Stimulated activated CD4-positive, alpha-beta T cell treated with anti-CD3 and anti-CD28 coated beads, TNF-alpha, amount 100 ng/mL, for 1 hour (primary cell): ENCODE results near the gene CTRL.
"Not testable (repeated sequence)": the region's sequence is repeated elsewhere in the genome, so short reads cannot be mapped to it uniquely, and the experiment has no call there.

Experiments used
- DNase-seq, 3 donors: peaks; one replicate each; pipeline ENCODE4 v3.0.0-alpha.2; 2020; ENCODE audit warnings: low read depth in 3 of 3, low spot score in 1 of 3

CTRL gene

GRCh38 chr16:67931712-67932461 is at the start of gene CTRL:
TSS of gene CTRL (minus strand) at chr16:67931862. CDS start at chr16:67931852, 10 bp downstream.
- DNase-seq: no peak

GRCh38 chr16:67979955-67980678 is 48.5 kb upstream of the CTRL start, which contains the start of gene DPEP3:
TSS of gene DPEP3 (minus strand) at chr16:67980499. CDS start at chr16:67980380, 119 bp downstream.
- no peak for DNase-seq

- no peak for DNase-seq
Measured at GRCh38 chr16:67977469-67978227, 46.0 kb upstream of the CTRL start.

- no peak for DNase-seq
Measured at GRCh38 chr16:67977005-67977404, 45.3 kb upstream of the CTRL start.

- DNase-seq: no peak
Measured at GRCh38 chr16:67976205-67976604, 44.5 kb upstream of the CTRL start.

- no peak for DNase-seq
Measured at GRCh38 chr16:67975321-67976105, 43.9 kb upstream of the CTRL start.

- not testable (repeated sequence) for DNase-seq
Measured at GRCh38 chr16:67972285-67972684, 40.6 kb upstream of the CTRL start.

GRCh38 chr16:67971111-67971510 is 39.4 kb upstream of the CTRL start:
- DNase-seq: no peak

- DNase-seq: no peak
Measured at GRCh38 chr16:67969254-67970039, 37.8 kb upstream of the CTRL start.

GRCh38 chr16:67968400-67969253 is 37.0 kb upstream of the CTRL start, which contains the start of gene SLC12A4:
TSS of gene SLC12A4 (minus strand) at chr16:67968637. CDS start at chr16:67968553, 84 bp downstream.
- DNase-seq: peak; percentile 57 to 82 (median 68)

GRCh38 chr16:67967958-67968399 is 36.3 kb upstream of the CTRL start:
- peak in 1 of 3 donors; percentile 27 for DNase-seq

- no peak for DNase-seq
Measured at GRCh38 chr16:67967183-67967957, 35.7 kb upstream of the CTRL start.

GRCh38 chr16:67966549-67967182 is 35.0 kb upstream of the CTRL start:
- DNase-seq: no peak

GRCh38 chr16:67965668-67966548 is 34.2 kb upstream of the CTRL start:
- DNase-seq: no peak

GRCh38 chr16:67964477-67965131 is 32.9 kb upstream of the CTRL start:
- no peak for DNase-seq

- no peak for DNase-seq
Measured at GRCh38 chr16:67963662-67964321, 32.1 kb upstream of the CTRL start.
